ENCODE data around the gene MAST2.

The MAST2 gene

GRCh38 chr1:46068525-46068924 lies 265.1 kb downstream of the MAST2 start:
- H3K27me3 ChIP-seq, result no peaks in the 10 kb centered on the region
- H3K4me3 ChIP-seq (ENCODE audit: low read depth in 1 of 2, low read length in 1 of 2), result no peak overlapping the region
- H3K36me3 ChIP-seq, result no peaks in the 10 kb centered on the region
- H3K4me1 ChIP-seq (ENCODE audit: control insufficient read depth in 1 of 2, insufficient read depth in 1 of 2, low read depth in 1 of 2, low read length in 1 of 2), result peaks cover 17 to 21% of the 10 kb centered on the region in 2 experiments
- no peak for TF ChIP-seq CTCF (IDR thresholded peaks at IDR 0.05)
- H3K27ac ChIP-seq, result no peak overlapping the region
- H3K9me3 ChIP-seq, result no peaks in the 10 kb centered on the region

GRCh38 chr1:46070164-46070814 lies 266.9 kb downstream of the MAST2 start:
- Histone ChIP-seq H3K4me3 (ENCODE audit: low read depth in 1 of 2, low read length in 1 of 2) (no peak overlapping the region), H3K36me3 (no peaks in the 10 kb centered on the region), H3K9me3 (no peaks in the 10 kb centered on the region), H3K4me1 (ENCODE audit: control insufficient read depth in 1 of 2, insufficient read depth in 1 of 2, low read depth in 1 of 2, low read length in 1 of 2) (peaks cover 15 to 19% of the 10 kb centered on the region in 2 experiments), H3K27me3 (no peaks in the 10 kb centered on the region), H3K27ac (peak overlapping the region; percentile 61)
- no peak for TF ChIP-seq CTCF (IDR thresholded peaks at IDR 0.05)

GRCh38 chr1:46072975-46073374 lies 269.6 kb downstream of the MAST2 start:
- Histone ChIP-seq H3K27me3 (no peaks in the 10 kb centered on the region), H3K9me3 (no peaks in the 10 kb centered on the region), H3K4me1 (ENCODE audit: control insufficient read depth in 1 of 2, insufficient read depth in 1 of 2, low read depth in 1 of 2, low read length in 1 of 2) (peaks cover 12% of the 10 kb centered on the region in 2 experiments), H3K4me3 (ENCODE audit: low read depth in 1 of 2, low read length in 1 of 2) (no peak overlapping the region), H3K36me3 (no peaks in the 10 kb centered on the region), H3K27ac (no peak overlapping the region)
- TF ChIP-seq CTCF (IDR thresholded peaks at IDR 0.05), result no peak

DNA sequence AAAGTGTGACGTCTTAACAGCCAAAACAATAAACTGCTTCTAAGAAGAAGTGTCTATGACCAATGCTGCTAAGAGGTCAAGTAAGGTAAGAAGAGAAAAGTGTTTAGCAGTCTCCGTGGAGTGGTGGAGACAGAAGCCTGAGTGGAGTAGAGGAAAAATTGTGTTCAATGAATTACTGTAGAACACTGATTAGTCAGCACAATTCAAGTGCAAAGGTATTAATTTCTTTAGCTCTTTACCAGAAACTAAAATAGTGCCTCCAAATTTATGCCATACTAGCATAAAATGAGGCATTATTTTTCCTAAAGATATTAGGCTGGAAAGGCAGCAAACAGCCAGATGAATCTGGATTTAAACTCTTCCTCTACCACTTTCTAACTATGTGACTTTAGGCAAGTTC lies 272.9 kb downstream of the MAST2 start:
- Histone ChIP-seq H3K4me3 (ENCODE audit: low read depth in 1 of 2, low read length in 1 of 2) (no peak overlapping the region), H3K9me3 (no peaks in the 10 kb centered on the region), H3K36me3 (no peaks in the 10 kb centered on the region), H3K4me1 (ENCODE audit: control insufficient read depth in 1 of 2, insufficient read depth in 1 of 2, low read depth in 1 of 2, low read length in 1 of 2) (no peaks in the 10 kb centered on the region), H3K27me3 (no peaks in the 10 kb centered on the region), H3K27ac (no peak overlapping the region)
- TF ChIP-seq CTCF (IDR thresholded peaks at IDR 0.05), result no peak

DNA sequence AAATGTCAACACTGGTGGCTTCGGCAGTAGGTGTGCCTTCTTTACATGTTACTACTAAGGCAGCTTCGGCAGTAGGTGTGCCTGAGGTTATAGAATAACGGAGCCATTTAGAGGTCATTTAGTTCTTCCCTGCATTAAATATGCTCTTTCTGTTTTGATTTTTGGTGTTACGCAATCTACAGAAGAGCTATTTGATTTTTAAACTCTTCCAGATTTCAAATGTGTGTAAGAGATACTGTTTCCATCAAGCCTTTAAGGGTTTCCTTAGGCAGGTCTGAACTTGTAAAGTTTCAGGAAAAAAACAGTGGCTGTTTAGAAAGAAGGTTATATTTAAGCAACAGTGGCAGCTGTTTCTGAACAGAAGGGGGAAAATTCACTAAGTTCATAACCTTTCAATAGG lies 274.2 kb downstream of the MAST2 start:
- no peak overlapping the region for H3K27ac ChIP-seq
- H3K4me1 ChIP-seq (ENCODE audit: control insufficient read depth in 1 of 2, insufficient read depth in 1 of 2, low read depth in 1 of 2, low read length in 1 of 2), result no peaks in the 10 kb centered on the region

More for the DNA sequence above, 274.2 kb downstream of the MAST2 start:
- Histone ChIP-seq H3K36me3 (no peaks in the 10 kb centered on the region), H3K4me3 (ENCODE audit: low read depth in 1 of 2, low read length in 1 of 2) (no peak overlapping the region), H3K27me3 (no peaks in the 10 kb centered on the region), H3K9me3 (no peaks in the 10 kb centered on the region)
- TF ChIP-seq CTCF (IDR thresholded peaks at IDR 0.05), result no peak

All from neutrophil (primary cell).